ENCODE results near the gene ZNF503. TPM values are rescaled to one million over a fixed set of nuclear protein-coding genes. Genes with fewer than 3 reads are reported as not detected.
A peak's percentile ranks its signal among the peaks of the same experiment; 100 is the strongest.

Gene ZNF503
- total RNA-seq, 2 donors from 2014 or later, result 8.9 to 9.8 TPM

GRCh38 chr10:75410132-75411005, 8.8 kb upstream of the ZNF503 start:
- no peak for TF ChIP-seq CTCF (IDR thresholded peaks at IDR 0.05)
- no peaks in the 10 kb centered on the region for H3K27me3 ChIP-seq
- no peak for DNase-seq (ENCODE audit: low spot score)

GRCh38 chr10:75408911-75409885, 7.6 kb upstream of the ZNF503 start:
- Histone ChIP-seq H3K36me3 (no peaks in the 10 kb centered on the region), H3K27ac (peak overlapping the region; percentile 88 to 95), H3K4me1 (peaks cover 0 to 29% of the 10 kb centered on the region in 2 donors), H3K9me3 (no peaks in the 10 kb centered on the region), H3K4me3 (peak overlapping the region; percentile 76 to 92), H3K27me3 (no peaks in the 10 kb centered on the region)
- no peak for TF ChIP-seq CTCF (IDR thresholded peaks at IDR 0.05)
- DNase-seq (ENCODE audit: low spot score), result no peak

More at GRCh38 chr10:75410132-75411005, 8.8 kb upstream of the ZNF503 start:
- H3K4me3 ChIP-seq, result peak overlapping the region in 1 of 2 donors; percentile 76
- peaks cover 0 to 20% of the 10 kb centered on the region in 2 donors for H3K4me1 ChIP-seq
- H3K9me3 ChIP-seq, result no peaks in the 10 kb centered on the region
- H3K36me3 ChIP-seq, result no peaks in the 10 kb centered on the region
- peak overlapping the region in 1 of 2 donors; percentile 88 for H3K27ac ChIP-seq

GRCh38 chr10:75408509-75408875, 6.9 kb upstream of the ZNF503 start:
- Histone ChIP-seq H3K36me3 (no peaks in the 10 kb centered on the region), H3K27me3 (no peaks in the 10 kb centered on the region), H3K4me1 (peaks cover 0 to 36% of the 10 kb centered on the region in 2 donors), H3K4me3 (peak overlapping the region; percentile 76 to 92), H3K27ac (peak overlapping the region; percentile 88 to 95), H3K9me3 (no peaks in the 10 kb centered on the region)
- TF ChIP-seq CTCF (IDR thresholded peaks at IDR 0.05), result no peak
- DNase-seq (ENCODE audit: low spot score), result no peak

GRCh38 chr10:75407713-75408508, 6.3 kb upstream of the ZNF503 start:
- H3K4me1 ChIP-seq, result peaks cover 0 to 37% of the 10 kb centered on the region in 2 donors

More at GRCh38 chr10:75407713-75408508, 6.3 kb upstream of the ZNF503 start:
- Histone ChIP-seq H3K9me3 (no peaks in the 10 kb centered on the region), H3K27ac (peak overlapping the region; percentile 88 to 95), H3K27me3 (no peaks in the 10 kb centered on the region), H3K4me3 (peak overlapping the region; percentile 76 to 92), H3K36me3 (no peaks in the 10 kb centered on the region)
- peak; percentile 74 for DNase-seq (ENCODE audit: low spot score)
- TF ChIP-seq CTCF (IDR thresholded peaks at IDR 0.05), result peak in 1 of 2 donors; percentile 33
